Stomach (tissue), 4 donors: Measurements from ENCODE around the gene MEGF8.

Source experiments
- POLR2A ChIP-seq, 4 donors: fragments of 450-650 bp; IDR thresholded peaks; one replicate each; pipeline ENCODE4 v1.6.1; 2016; ENCODE audit warnings: antibody characterized with exemption in 4 of 4, control low read depth in 2 of 4, mild to moderate bottlenecking in 1 of 4, moderate library complexity in 1 of 4
- POLR2AphosphoS5 ChIP-seq, 3 donors: sonication (generic); formaldehyde crosslinking; IDR thresholded peaks; one replicate each; pipeline ENCODE4 v1.6.1; 2016; ENCODE audit warnings: antibody characterized with exemption in 3 of 3
- TF ChIP-seq, protein P1 (sequence below), 7 experiments: fragments of 450-650 bp in 4 of 7; fragments of 200-600 bp in 3 of 7; sonication (generic) in 3 of 7; IDR thresholded peaks; one replicate each; pipeline ENCODE4 v1.5.1; 2016 to 2019; ENCODE audit warnings: antibody characterized with exemption in 7 of 7, control low read depth in 2 of 7, mild to moderate bottlenecking in 1 of 7

DNA sequence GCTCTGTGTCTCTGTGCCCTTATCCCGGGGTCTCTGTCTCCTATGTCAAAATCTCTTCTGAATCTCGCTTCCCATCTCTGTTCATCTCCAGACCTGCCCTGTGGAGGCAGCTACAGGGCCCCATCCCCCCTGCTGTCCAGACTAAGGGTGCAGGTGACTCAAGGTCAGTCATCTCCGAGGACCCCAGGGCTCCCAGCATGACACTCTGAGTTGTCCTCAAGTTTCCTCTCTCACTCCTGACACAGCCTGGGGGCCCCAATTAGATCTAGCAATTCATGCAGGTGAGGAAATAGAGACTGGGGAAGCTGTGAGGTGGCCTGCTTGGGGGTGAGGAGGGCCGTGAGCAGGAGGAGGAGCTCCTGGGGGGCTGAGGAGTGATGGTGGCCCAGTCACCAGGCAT lies 66.7 kb downstream of the MEGF8 start:
- TF ChIP-seq, protein P1, sequence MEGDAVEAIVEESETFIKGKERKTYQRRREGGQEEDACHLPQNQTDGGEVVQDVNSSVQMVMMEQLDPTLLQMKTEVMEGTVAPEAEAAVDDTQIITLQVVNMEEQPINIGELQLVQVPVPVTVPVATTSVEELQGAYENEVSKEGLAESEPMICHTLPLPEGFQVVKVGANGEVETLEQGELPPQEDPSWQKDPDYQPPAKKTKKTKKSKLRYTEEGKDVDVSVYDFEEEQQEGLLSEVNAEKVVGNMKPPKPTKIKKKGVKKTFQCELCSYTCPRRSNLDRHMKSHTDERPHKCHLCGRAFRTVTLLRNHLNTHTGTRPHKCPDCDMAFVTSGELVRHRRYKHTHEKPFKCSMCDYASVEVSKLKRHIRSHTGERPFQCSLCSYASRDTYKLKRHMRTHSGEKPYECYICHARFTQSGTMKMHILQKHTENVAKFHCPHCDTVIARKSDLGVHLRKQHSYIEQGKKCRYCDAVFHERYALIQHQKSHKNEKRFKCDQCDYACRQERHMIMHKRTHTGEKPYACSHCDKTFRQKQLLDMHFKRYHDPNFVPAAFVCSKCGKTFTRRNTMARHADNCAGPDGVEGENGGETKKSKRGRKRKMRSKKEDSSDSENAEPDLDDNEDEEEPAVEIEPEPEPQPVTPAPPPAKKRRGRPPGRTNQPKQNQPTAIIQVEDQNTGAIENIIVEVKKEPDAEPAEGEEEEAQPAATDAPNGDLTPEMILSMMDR (IDR thresholded peaks at IDR 0.05) = no peak
- TF ChIP-seq POLR2A (IDR thresholded peaks at IDR 0.05) (no peak), POLR2AphosphoS5 (IDR thresholded peaks at IDR 0.05) (no peak)
